Neuronal stem cell (in vitro differentiated cells): ENCODE results near the gene KLHL35.

Source experiments
- DNase-seq: peaks from one replicate; pipeline ENCODE4 v3.0.0-alpha.2; 2013; ENCODE audit warnings: low spot score
- H2AFZ ChIP-seq: one replicate; pipeline ENCODE4 v1.6.1; 2013; ENCODE audit warnings: mild to moderate bottlenecking, low read length, inconsistent platforms
- H2AK5ac ChIP-seq: 2 replicates; pipeline ENCODE4 v1.6.1; 2013; ENCODE audit warnings: low read depth, mild to moderate bottlenecking, inconsistent platforms, low read length, moderate library complexity, mixed read lengths
- H2BK120ac ChIP-seq: 2 replicates; pipeline ENCODE4 v1.6.1; 2013; ENCODE audit warnings: low read depth, mild to moderate bottlenecking, inconsistent platforms, low read length, moderate library complexity, mixed read lengths
- H2BK12ac ChIP-seq: one replicate; pipeline ENCODE4 v1.6.1; 2013; ENCODE audit warnings: low read length, inconsistent platforms
- H2BK15ac ChIP-seq: 2 replicates; pipeline ENCODE4 v1.6.1; 2013; ENCODE audit warnings: mild to moderate bottlenecking, low read length, inconsistent platforms, mixed read lengths
- H2BK5ac ChIP-seq: one replicate; pipeline ENCODE4 v1.6.1; 2013; ENCODE audit warnings: inconsistent platforms, mild to moderate bottlenecking, low read length, moderate library complexity
- H3K14ac ChIP-seq: one replicate; pipeline ENCODE4 v1.6.1; 2013; ENCODE audit warnings: low read length, inconsistent platforms
- H3K18ac ChIP-seq: 2 replicates; pipeline ENCODE4 v1.6.1; 2013; ENCODE audit warnings: low read length, inconsistent platforms
- H3K23ac ChIP-seq: 2 replicates; pipeline ENCODE4 v1.6.1; 2013; ENCODE audit warnings: low read depth, mild to moderate bottlenecking, mixed read lengths, low read length, inconsistent platforms; ENCODE audit not compliant: poor library complexity
- H3K27ac ChIP-seq: replicated peaks from 3 replicates; pipeline ENCODE4 v1.5.1; 2013; ENCODE audit warnings: low read length, inconsistent platforms
- H3K27me3 ChIP-seq, 3 experiments: 2 replicates each; pipeline ENCODE4 v1.6.1; 2013; ENCODE audit warnings: low read length in 3 of 3, mild to moderate bottlenecking in 2 of 3, inconsistent platforms in 1 of 3, low read depth in 1 of 3, mixed read lengths in 1 of 3, moderate library complexity in 1 of 3; ENCODE audit not compliant: control insufficient read depth in 3 of 3, insufficient read depth in 3 of 3
- H3K36me3 ChIP-seq, 2 donors: replicated peaks in 1 of 2; 2 replicates each; pipeline ENCODE4 v1.6.1; 2013; ENCODE audit warnings: low read length in 2 of 2; ENCODE audit not compliant: control insufficient read depth in 2 of 2, insufficient read depth in 2 of 2
- H3K4ac ChIP-seq: 2 replicates; pipeline ENCODE4 v1.6.1; 2013; ENCODE audit warnings: inconsistent platforms, mild to moderate bottlenecking, low read length, moderate library complexity
- H3K4me1 ChIP-seq, 2 donors: 1 replicate in 1 of 2; 2 replicates in 1 of 2; pipeline ENCODE4 v1.6.1; 2013; ENCODE audit warnings: low read length in 2 of 2, low read depth in 1 of 2; ENCODE audit not compliant: control insufficient read depth in 2 of 2, insufficient read depth in 1 of 2
- H3K4me2 ChIP-seq: one replicate; pipeline ENCODE4 v1.6.1; 2013; ENCODE audit warnings: mild to moderate bottlenecking, low read length, inconsistent platforms; ENCODE audit not compliant: insufficient read depth, poor library complexity, severe bottlenecking
- H3K4me3 ChIP-seq, 2 donors: 2 replicates each; pipeline ENCODE4 v1.5.1; 2013; ENCODE audit warnings: low read length in 2 of 2, mild to moderate bottlenecking in 2 of 2, inconsistent platforms in 1 of 2, moderate library complexity in 1 of 2
- H3K79me1 ChIP-seq: one replicate; pipeline ENCODE4 v1.6.1; 2013; ENCODE audit warnings: low read depth, mild to moderate bottlenecking, inconsistent platforms, low read length, moderate library complexity
- H3K9ac ChIP-seq: one replicate; pipeline ENCODE4 v1.6.1; 2013; ENCODE audit warnings: mild to moderate bottlenecking, low read depth, low read length, inconsistent platforms; ENCODE audit not compliant: poor library complexity
- H3K9me3 ChIP-seq, 2 donors: replicated peaks in 1 of 2; 2 replicates each; pipeline versions ENCODE3 to v1.6.1; 2013; ENCODE audit warnings: low read length in 2 of 2, mild to moderate bottlenecking in 2 of 2, inconsistent platforms in 1 of 2, low read depth in 1 of 2, mixed read lengths in 1 of 2, moderate library complexity in 1 of 2; ENCODE audit not compliant: control insufficient read depth in 2 of 2, insufficient read depth in 1 of 2
- H4K8ac ChIP-seq: one replicate; pipeline ENCODE4 v1.6.1; 2013; ENCODE audit warnings: low read depth, mild to moderate bottlenecking, inconsistent platforms, low read length, moderate library complexity
- H4K91ac ChIP-seq: one replicate; pipeline ENCODE4 v1.6.1; 2013; ENCODE audit warnings: low read length, low read depth, mild to moderate bottlenecking, inconsistent platforms; ENCODE audit not compliant: poor library complexity
- WGBS, 2 donors: extraction: QIAGEN DNeasy Blood & Tissue Kit; methylation state at CpG; one replicate each; pipeline ENCODE4 v1.1.7; 2013; ENCODE audit warnings: missing lambda C conversion rate in 2 of 2, mixed read lengths in 1 of 2; ENCODE audit not compliant: insufficient read length in 2 of 2, insufficient replicate concordance in 1 of 2; ENCODE audit errors: extremely low coverage in 2 of 2; 5-methylcytosine and 5-hydroxymethylcytosine counted together

Gene KLHL35

DNA sequence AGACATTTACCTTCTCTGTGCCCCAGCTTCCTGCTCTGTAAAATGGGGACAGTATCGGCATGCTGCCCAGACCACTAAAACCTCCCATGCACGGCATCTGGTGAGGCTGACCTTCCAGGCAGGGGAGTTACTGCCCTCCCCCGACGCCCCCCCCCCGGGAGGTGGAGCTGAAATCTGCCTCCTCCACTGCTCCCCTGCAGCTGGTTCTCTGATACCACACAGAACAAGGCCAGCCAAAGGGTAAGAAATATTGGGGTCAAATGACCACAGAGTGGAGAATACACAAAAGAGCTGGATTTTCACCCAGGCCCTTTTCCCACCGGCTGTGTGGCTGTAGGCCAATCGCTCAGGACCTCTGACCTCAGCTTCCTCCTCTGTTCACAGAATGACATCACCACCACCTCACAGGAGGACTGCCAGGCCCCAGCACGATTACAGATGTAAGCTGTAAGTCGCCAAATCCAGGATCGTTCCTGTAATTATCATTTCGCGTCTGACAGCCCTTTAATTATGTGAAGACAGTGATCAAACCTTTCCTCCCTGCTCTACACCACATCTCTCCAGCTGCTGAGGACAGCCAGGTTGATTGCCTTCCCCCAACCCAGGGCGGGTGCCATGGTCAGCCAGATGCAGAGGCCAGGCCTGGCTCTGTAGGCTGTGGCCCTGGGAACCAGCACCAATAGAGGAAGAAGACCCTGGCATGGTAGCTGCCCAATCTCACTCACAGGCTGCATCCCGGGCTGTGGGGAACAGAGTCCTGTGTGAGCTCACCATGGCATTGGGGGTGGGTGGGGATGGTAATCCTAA lies 35.7 kb upstream of the KLHL35 start:
- Histone ChIP-seq H3K4ac (no peak overlapping the region), H3K9me3 (no peaks in the 10 kb centered on the region), H4K91ac (no peak overlapping the region), H2BK120ac (no peak overlapping the region), H3K79me1 (no peaks in the 10 kb centered on the region), H3K27ac (no peak overlapping the region), H3K27me3 (peaks cover 0 to 27% (median 0%) of the 10 kb centered on the region in 3 experiments), H2BK15ac (no peak overlapping the region), H2BK5ac (peak overlapping the region; percentile 33), H2AFZ (no peak overlapping the region), H3K23ac (no peak overlapping the region), H3K4me1 (peaks cover 19 to 41% of the 10 kb centered on the region in 2 donors), H4K8ac (no peak overlapping the region), H3K9ac (no peak overlapping the region), H3K4me3 (no peak overlapping the region), H3K36me3 (no peaks in the 10 kb centered on the region), H3K4me2 (no peak overlapping the region), H2AK5ac (peak overlapping the region; percentile 66), H3K14ac (no peak overlapping the region), H3K18ac (peak overlapping the region; percentile 51), H2BK12ac (peak overlapping the region; percentile 46)
- WGBS, 2 donors: no CpG with 5 or more reads among the region's 14 CpGs
- DNase-seq: no peak

DNA sequence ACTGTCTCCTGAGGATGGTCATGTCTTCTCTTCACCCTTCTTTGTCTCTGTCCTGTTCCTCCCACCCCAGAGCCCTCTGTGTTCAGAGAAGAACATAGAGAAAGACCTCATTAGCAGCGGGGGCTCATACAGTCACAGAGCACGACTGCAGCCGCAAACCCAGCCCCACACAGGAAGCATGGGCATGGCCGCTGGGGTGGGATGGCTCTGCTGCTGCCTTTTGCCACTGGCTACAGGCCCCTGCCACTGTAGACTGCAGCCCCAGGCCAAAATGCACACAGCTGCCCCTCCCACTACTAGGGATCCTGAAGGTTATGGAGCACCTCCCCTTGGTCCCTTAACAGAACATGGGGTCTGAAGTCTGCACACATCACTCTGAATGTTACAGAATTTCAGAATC lies 34.9 kb upstream of the KLHL35 start:
- H3K9me3 ChIP-seq: no peaks in the 10 kb centered on the region
- no peak overlapping the region for H3K4ac ChIP-seq
- no peak overlapping the region for H3K4me2 ChIP-seq
- no peak overlapping the region for H3K9ac ChIP-seq
- H3K18ac ChIP-seq: peak overlapping the region; percentile 20
- no peak overlapping the region for H2BK12ac ChIP-seq
- H2BK120ac ChIP-seq: no peak overlapping the region
- H3K27me3 ChIP-seq: peaks cover 0 to 24% (median 0%) of the 10 kb centered on the region in 3 experiments
- H2AFZ ChIP-seq: peak overlapping the region; percentile 17
- no peak overlapping the region for H3K27ac ChIP-seq
- H3K36me3 ChIP-seq: no peaks in the 10 kb centered on the region
- no peak overlapping the region for H4K91ac ChIP-seq
- no peaks in the 10 kb centered on the region for H3K79me1 ChIP-seq
- no peak overlapping the region for H3K4me3 ChIP-seq
- DNase-seq: no peak
- H2AK5ac ChIP-seq: no peak overlapping the region
- H2BK5ac ChIP-seq: no peak overlapping the region
- no peak overlapping the region for H3K23ac ChIP-seq
- peaks cover 19 to 44% of the 10 kb centered on the region in 2 donors for H3K4me1 ChIP-seq
- no peak overlapping the region for H2BK15ac ChIP-seq
- H3K14ac ChIP-seq: no peak overlapping the region
- no CpG with 5 or more reads among the region's 4 CpGs for WGBS, 2 donors
- H4K8ac ChIP-seq: no peak overlapping the region

DNA sequence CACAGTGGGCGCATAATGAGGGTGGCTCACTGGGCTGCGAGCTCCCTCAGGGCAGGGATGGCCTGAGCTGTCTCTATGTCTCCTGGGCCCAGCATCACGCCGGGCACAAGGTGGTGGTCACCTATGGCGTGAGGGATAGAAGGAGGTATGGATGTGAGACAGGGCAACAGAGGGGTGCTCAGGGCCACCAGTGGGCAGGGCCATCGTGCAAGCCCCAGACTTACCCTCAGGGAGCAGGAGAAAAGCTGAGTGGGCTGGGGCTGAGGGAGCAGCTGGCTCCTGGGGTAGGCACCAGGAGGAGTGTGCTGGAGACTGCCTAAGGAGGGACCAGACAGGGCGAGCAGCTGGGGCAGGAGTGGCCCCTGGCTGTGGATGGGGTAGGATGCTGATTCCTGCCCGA lies 34.3 kb upstream of the KLHL35 start:
- no peak for DNase-seq
- Histone ChIP-seq H3K27ac (no peak overlapping the region), H2AK5ac (peak overlapping the region; percentile 61), H2AFZ (no peak overlapping the region), H3K14ac (no peak overlapping the region), H3K27me3 (peaks cover 0 to 24% (median 0%) of the 10 kb centered on the region in 3 experiments), H3K36me3 (no peaks in the 10 kb centered on the region), H3K4me3 (no peak overlapping the region), H2BK12ac (no peak overlapping the region), H3K9me3 (no peaks in the 10 kb centered on the region), H3K23ac (no peak overlapping the region), H2BK5ac (no peak overlapping the region), H3K4me1 (peaks cover 19 to 50% of the 10 kb centered on the region in 2 donors), H2BK120ac (no peak overlapping the region), H2BK15ac (peak overlapping the region; percentile 81), H3K4ac (no peak overlapping the region), H3K18ac (peak overlapping the region; percentile 51), H3K9ac (peak overlapping the region; percentile 72), H3K79me1 (no peaks in the 10 kb centered on the region), H3K4me2 (no peak overlapping the region), H4K91ac (no peak overlapping the region), H4K8ac (peak overlapping the region; percentile 44)
- WGBS, 2 donors: no CpG with 5 or more reads among the region's 8 CpGs

- Histone ChIP-seq H3K9ac (no peak overlapping the region), H3K4ac (no peak overlapping the region), H3K14ac (no peak overlapping the region), H4K8ac (peak overlapping the region; percentile 70), H3K4me2 (no peak overlapping the region), H3K27ac (no peak overlapping the region), H3K4me1 (peaks cover 22 to 49% of the 10 kb centered on the region in 2 donors), H2BK120ac (no peak overlapping the region), H2AFZ (peak overlapping the region; percentile 56), H3K27me3 (peaks cover 0 to 22% (median 0%) of the 10 kb centered on the region in 3 experiments), H2BK5ac (peak overlapping the region; percentile 18), H3K23ac (peak overlapping the region; percentile 3), H2BK12ac (no peak overlapping the region), H3K4me3 (no peak overlapping the region), H3K9me3 (no peaks in the 10 kb centered on the region), H4K91ac (no peak overlapping the region), H3K79me1 (no peaks in the 10 kb centered on the region), H3K18ac (peak overlapping the region; percentile 50), H2AK5ac (peak overlapping the region; percentile 61), H3K36me3 (no peaks in the 10 kb centered on the region), H2BK15ac (peak overlapping the region; percentile 31)
- WGBS, 2 donors: no CpG with 5 or more reads among the region's 11 CpGs
- no peak for DNase-seq
Measured at GRCh38 chr11:75465701-75466531, 32.9 kb upstream of the KLHL35 start.
